Muscle layer of duodenum (tissue), 2 donors: ENCODE measurements around the gene CFAP45.

Source experiments
- H3K27ac ChIP-seq: one replicate; pipeline ENCODE4 v1.7.0; 2013; ENCODE audit warnings: mild to moderate bottlenecking, low read length
- H3K27me3 ChIP-seq: one replicate; pipeline ENCODE4 v1.7.0; 2013; ENCODE audit warnings: low read depth, mild to moderate bottlenecking, control low read depth, low read length
- H3K36me3 ChIP-seq, 2 donors: one replicate each; pipeline ENCODE4 v1.7.0; 2013; ENCODE audit warnings: low read length in 2 of 2, control low read depth in 1 of 2, mild to moderate bottlenecking in 1 of 2; ENCODE audit not compliant: insufficient read depth in 2 of 2, control insufficient read depth in 1 of 2
- H3K4me1 ChIP-seq, 2 donors: one replicate each; pipeline ENCODE4 v1.7.0; 2013; ENCODE audit warnings: low read length in 2 of 2, mild to moderate bottlenecking in 2 of 2, control low read depth in 1 of 2, moderate library complexity in 1 of 2; ENCODE audit not compliant: insufficient read depth in 2 of 2, control insufficient read depth in 1 of 2
- H3K4me3 ChIP-seq, 2 donors: one replicate each; pipeline ENCODE4 v1.7.0; 2013; ENCODE audit warnings: low read length in 2 of 2, low read depth in 1 of 2, mild to moderate bottlenecking in 1 of 2
- H3K9me3 ChIP-seq, 2 donors: one replicate each; pipeline ENCODE4 v1.7.0; 2013; ENCODE audit warnings: low read length in 2 of 2, control low read depth in 1 of 2, mild to moderate bottlenecking in 1 of 2; ENCODE audit not compliant: control insufficient read depth in 1 of 2
- donor health status: healthy.

CFAP45 gene

DNA sequence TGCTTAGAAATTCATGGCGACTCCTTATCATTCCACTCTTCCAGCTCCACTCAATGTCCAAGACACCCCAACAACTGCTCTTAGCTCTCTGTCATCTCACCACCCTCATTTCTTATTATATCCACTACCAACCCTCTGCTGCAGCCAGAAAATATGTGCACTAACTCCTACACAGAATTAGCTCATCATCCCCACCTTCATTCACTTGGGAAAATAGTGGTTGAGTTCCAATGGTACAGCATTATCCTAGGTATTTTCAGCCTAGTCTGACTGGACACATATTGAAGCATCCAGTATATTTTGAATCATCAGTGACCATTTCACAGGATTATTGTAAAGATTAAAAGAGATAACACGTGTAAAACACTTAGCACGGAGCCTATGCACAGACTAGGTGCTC is 20.8 kb downstream of the CFAP45 start:
- Histone ChIP-seq H3K9me3 (no peaks in the 10 kb centered on the region), H3K36me3 (no peaks in the 10 kb centered on the region), H3K4me1 (no peaks in the 10 kb centered on the region), H3K4me3 (no peak overlapping the region), H3K27ac (no peak overlapping the region), H3K27me3 (no peaks in the 10 kb centered on the region)

DNA sequence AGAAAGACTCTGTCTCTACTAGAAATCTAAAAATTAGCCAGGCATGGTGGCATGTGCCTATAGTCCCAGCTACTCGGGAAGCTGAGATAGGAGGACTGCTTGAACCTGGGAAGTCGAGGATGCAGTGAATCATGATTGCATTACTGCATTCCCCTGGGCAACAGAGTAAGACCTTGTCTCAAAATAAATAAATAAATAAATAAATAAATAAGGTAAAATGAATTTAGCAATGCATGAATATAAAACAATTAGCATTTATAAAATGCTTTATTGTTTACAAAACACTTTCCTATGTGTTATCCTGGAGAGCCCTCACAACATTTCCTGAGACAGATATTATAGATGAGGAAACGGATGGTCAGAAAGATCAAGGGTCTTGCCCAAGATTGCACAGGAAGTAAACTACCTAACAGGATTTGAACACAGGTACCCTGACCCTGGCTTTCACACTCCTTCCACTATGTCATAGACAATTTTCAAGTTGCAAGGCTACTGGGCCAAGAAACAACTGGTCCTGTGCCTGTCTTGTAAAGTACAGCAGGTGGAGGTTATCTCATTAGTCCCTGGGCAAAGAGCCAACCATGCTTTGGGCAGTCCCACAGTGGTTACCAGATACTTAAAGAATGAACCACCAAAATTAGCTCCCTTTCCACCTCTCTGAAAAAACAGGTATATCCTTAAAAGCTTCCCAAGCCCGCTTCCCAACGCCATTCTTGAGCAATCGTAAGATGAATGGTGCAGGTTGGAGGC is 22.1 kb downstream of the CFAP45 start:
- H3K27ac ChIP-seq = no peak overlapping the region
- no peaks in the 10 kb centered on the region for H3K27me3 ChIP-seq
- H3K9me3 ChIP-seq = no peaks in the 10 kb centered on the region
- H3K36me3 ChIP-seq = no peaks in the 10 kb centered on the region
- no peaks in the 10 kb centered on the region for H3K4me1 ChIP-seq
- H3K4me3 ChIP-seq = no peak overlapping the region

DNA sequence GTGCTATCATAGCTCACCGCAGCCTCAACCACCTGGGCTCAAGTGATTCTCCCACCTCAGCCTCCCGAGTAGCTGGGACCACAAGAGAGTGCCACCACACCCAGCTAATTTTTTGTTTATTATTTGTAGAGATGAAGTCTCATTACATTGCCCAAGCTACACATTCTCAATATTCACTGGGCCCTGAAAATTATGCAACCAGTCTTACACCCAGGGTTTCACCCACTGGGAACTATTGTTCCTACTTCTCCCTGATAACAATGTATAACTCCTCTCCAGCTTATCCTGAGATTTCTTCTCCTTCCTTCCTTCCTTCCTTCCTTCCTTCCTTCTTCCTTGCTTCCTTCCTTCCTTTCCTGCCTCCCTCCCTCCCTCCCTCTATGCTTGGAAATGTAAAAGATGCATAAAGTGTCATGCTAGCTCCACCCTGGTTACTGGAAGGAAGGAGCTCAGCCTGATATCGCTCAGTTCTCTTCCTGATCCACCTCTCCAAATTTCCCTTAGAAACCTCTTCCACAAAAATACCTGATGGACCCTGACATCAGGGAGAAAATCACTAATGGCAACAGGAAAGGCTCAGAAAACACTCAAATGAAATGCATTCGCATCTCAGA is 26.3 kb downstream of the CFAP45 start:
- H3K4me1 ChIP-seq = no peaks in the 10 kb centered on the region
- no peak overlapping the region for H3K27ac ChIP-seq
- peaks cover 0 to 4% of the 10 kb centered on the region in 2 donors for H3K36me3 ChIP-seq
- no peaks in the 10 kb centered on the region for H3K27me3 ChIP-seq
- H3K4me3 ChIP-seq = no peak overlapping the region
- H3K9me3 ChIP-seq = no peaks in the 10 kb centered on the region

DNA sequence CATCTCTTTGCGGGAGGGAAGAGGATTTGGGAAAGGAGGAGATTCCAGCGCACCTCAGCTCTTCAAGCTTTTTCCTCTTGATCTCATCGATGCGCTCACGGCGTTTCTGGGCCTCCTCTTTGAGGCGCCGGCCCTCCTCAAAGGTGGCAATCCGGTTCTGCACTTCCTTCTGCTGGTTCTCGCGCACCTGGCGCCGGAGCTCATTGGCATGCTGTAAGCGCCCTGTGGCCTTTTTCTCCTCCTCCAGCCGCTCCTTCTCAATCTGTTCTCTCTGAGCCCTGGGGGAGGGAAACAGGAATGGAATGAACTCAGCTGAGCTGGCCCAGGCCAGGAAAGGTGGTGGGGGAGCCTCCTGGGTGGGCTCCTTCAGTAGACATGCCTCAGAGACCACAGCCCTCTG is 27.1 kb downstream of the CFAP45 start:
- peaks cover 0 to 4% of the 10 kb centered on the region in 2 donors for H3K36me3 ChIP-seq

DNA sequence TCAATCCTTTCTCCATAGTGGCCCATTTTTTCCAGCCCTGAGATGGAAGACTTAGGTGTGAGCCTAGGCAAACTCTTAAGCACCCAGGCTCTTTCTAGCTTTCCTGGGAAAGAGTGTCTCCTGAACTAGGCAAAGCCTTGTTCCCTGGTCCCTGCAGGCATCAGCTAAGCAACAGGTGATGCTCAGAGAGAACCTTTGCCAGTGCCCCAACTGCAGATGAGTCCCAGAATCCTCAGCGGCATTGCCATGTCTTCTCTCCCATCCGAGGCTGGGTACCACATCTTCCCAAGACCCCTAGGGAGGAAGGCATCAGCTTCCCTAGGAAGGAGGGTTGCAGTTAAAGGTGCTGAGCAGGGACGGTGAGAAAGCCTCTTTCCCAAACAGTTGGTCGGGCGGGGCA is 29.3 kb downstream of the CFAP45 start:
- peaks cover 0 to 7% of the 10 kb centered on the region in 2 donors for H3K4me1 ChIP-seq
- peaks cover 0 to 4% of the 10 kb centered on the region in 2 donors for H3K36me3 ChIP-seq
- no peaks in the 10 kb centered on the region for H3K27me3 ChIP-seq
- H3K27ac ChIP-seq = no peak overlapping the region
- no peaks in the 10 kb centered on the region for H3K9me3 ChIP-seq
- H3K4me3 ChIP-seq = no peak overlapping the region

More for the DNA sequence above, 27.1 kb downstream of the CFAP45 start:
- H3K27me3 ChIP-seq = no peaks in the 10 kb centered on the region
- peaks cover 0 to 3% of the 10 kb centered on the region in 2 donors for H3K4me1 ChIP-seq
- H3K9me3 ChIP-seq = no peaks in the 10 kb centered on the region
- H3K4me3 ChIP-seq = no peak overlapping the region
- H3K27ac ChIP-seq = no peak overlapping the region

DNA sequence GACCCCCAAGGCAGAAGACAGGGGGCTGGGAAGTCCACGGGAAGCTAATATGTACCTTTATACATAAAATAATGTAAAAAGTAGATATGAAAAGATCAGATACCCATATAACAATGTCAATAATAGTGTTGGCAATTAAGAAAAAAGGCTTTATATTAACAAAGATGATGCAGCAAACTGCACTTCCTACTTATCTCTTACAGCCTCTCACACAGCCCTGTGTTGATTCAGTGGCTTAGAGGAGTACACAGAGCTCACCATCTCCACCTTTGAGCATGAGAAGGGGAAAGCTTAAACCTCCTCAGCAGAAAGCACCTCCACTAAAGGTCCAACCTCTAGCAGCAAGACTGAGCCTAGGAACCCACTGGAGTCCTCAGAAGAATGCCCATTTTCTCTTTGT is 30.4 kb downstream of the CFAP45 start:
- Histone ChIP-seq H3K4me1 (peaks cover 0 to 7% of the 10 kb centered on the region in 2 donors), H3K36me3 (peaks cover 0 to 4% of the 10 kb centered on the region in 2 donors), H3K27ac (no peak overlapping the region), H3K27me3 (no peaks in the 10 kb centered on the region), H3K9me3 (no peaks in the 10 kb centered on the region), H3K4me3 (no peak overlapping the region)

DNA sequence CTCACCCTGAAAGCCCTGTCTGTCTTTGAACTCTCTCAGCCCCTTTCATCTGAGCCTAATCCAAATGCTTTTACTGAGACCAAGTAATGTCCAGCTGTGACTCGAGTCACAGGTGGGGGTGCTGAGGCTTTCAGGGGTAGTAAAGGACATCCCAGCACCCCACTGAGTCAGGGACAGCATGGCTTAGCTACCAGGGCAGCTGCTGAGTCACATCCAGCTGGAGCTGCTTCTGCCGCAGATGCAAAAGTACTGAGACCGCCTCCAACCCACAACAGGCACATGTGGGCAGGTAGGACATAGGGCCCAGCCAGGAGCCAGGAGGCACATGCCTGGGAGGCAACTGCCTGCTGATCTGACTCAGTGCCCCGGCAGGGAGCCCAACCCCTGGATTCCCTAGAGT is 30.8 kb downstream of the CFAP45 start:
- Histone ChIP-seq H3K36me3 (peaks cover 0 to 4% of the 10 kb centered on the region in 2 donors), H3K9me3 (no peaks in the 10 kb centered on the region), H3K4me3 (no peak overlapping the region), H3K27me3 (no peaks in the 10 kb centered on the region), H3K4me1 (peaks cover 0 to 7% of the 10 kb centered on the region in 2 donors), H3K27ac (no peak overlapping the region)

DNA sequence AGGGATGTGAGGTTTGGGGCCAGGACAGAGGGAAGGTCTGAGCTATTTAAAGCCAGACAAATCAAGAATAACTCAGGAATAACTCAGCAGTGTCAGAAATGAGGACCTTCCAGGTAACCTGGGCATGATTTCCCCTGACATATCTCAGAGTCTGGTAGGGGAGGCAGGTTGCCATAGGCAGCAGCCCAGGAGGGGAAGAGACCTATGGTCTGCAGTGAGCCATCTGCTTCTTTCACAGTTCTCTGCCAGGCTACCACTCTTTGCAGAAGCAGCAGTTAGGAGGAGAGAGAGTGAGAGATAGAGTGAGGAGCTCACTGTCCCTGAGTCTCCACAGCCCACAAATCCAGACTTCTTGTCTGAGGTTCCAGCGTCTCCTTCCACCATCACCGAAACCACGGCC is 31.2 kb downstream of the CFAP45 start:
- Histone ChIP-seq H3K9me3 (no peaks in the 10 kb centered on the region), H3K4me1 (peaks cover 0 to 7% of the 10 kb centered on the region in 2 donors), H3K27ac (no peak overlapping the region), H3K36me3 (peaks cover 0 to 4% of the 10 kb centered on the region in 2 donors), H3K27me3 (no peaks in the 10 kb centered on the region), H3K4me3 (no peak overlapping the region)

DNA sequence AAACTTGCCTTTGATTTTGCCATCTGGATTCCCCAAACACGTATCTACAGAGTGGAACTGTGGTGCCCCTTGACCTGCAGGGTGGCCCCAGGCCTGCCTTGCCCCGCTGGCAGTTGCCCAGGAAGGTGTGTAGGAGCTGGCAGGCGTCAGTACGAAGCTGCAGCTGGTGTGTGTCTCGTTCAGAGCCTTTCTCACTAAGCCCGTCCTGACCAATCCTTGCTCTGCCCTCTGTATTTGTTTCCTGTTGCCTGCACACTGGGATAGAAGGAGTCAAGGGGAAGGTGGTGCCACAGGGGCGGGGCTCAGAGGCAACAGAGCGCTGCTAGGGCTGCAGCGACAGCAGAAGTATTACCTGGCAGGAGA is 32.3 kb downstream of the CFAP45 start:
- Histone ChIP-seq H3K36me3 (peaks cover 0 to 4% of the 10 kb centered on the region in 2 donors), H3K9me3 (no peaks in the 10 kb centered on the region), H3K27me3 (no peaks in the 10 kb centered on the region), H3K27ac (peak overlapping the region; percentile 28), H3K4me3 (no peak overlapping the region), H3K4me1 (peaks cover 0 to 7% of the 10 kb centered on the region in 2 donors)

DNA sequence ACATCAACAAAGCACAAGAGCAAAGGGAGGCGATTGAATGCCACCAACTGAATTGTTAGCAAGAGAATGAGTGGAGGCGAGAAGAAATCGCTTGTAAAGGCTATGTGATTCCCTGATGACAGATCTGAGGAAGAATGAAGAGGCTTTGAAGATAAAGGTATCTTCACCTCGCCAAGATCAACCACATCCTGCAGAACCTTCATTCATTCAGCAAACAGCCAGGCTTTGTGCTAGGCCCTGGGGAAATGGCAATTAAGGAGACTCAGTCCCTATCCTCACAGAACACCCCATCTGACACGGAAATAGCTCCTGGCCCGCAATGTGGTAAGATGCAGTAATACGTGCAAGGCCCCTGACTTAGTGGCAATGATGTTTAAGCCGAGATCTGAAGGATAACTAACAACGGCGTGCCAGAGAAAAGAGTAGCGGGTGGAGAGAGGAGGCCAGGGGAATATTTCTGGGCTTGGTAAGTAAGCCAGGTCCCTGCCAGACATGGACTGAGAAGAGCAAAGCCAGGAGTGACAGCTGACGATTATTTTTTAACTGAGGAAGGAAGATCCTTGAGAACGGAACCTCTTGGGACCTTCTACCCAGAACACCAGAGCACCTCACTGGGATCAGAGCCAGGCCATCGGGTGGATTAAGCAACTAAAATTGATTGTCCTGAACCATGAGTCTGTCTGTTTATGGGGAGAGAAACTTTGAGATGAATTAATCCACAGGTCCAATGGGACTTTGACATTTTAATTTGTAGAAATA is 32.9 kb downstream of the CFAP45 start:
- H3K9me3 ChIP-seq = no peaks in the 10 kb centered on the region
- no peaks in the 10 kb centered on the region for H3K27me3 ChIP-seq
- peaks cover 0 to 7% of the 10 kb centered on the region in 2 donors for H3K4me1 ChIP-seq
- no peak overlapping the region for H3K4me3 ChIP-seq
- H3K27ac ChIP-seq = no peak overlapping the region
- peaks cover 0 to under 1% of the 10 kb centered on the region in 2 donors for H3K36me3 ChIP-seq

DNA sequence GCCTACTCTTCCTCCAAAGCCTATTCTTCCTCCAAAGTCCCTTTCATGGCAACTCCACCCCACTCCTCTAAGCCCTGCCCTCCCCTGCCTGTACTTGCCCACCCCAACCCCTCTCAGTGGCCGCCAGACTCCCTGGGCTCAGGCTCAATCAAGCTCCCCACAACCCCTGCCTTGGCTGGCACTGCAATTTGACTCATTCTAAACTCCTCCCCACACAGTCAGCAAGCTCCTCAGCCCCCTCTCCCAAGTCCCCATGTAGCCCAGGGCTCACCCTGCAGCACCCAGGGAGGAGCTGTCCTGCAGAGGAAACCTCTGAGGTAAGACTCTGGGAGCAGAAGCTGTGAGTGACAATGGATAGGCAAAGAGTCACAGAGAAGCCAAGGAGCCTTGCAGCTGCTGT is 33.9 kb downstream of the CFAP45 start:
- no peak overlapping the region for H3K27ac ChIP-seq
- H3K4me1 ChIP-seq = peaks cover 0 to 7% of the 10 kb centered on the region in 2 donors
- no peaks in the 10 kb centered on the region for H3K9me3 ChIP-seq
- no peak overlapping the region for H3K4me3 ChIP-seq
- no peaks in the 10 kb centered on the region for H3K36me3 ChIP-seq
- H3K27me3 ChIP-seq = no peaks in the 10 kb centered on the region
